GM12873 (cell line): ENCODE results near the gene RHEBL1.

Experiments used
- CTCF ChIP-seq: IDR thresholded peaks from 2 replicates; pipeline ENCODE4 v1.5.1; 2012; ENCODE audit warnings: low read depth, mild to moderate bottlenecking, moderate library complexity, low read length, control low read depth; ENCODE audit not compliant: insufficient read depth; ENCODE audit errors: missing control alignments

RHEBL1 gene

GRCh38 chr12:49026101-49026500, 43.7 kb downstream of the RHEBL1 start:
- no peak for TF ChIP-seq CTCF

- TF ChIP-seq CTCF, result no peak
Measured at GRCh38 chr12:49025463-49025862, 44.3 kb downstream of the RHEBL1 start.

DNA sequence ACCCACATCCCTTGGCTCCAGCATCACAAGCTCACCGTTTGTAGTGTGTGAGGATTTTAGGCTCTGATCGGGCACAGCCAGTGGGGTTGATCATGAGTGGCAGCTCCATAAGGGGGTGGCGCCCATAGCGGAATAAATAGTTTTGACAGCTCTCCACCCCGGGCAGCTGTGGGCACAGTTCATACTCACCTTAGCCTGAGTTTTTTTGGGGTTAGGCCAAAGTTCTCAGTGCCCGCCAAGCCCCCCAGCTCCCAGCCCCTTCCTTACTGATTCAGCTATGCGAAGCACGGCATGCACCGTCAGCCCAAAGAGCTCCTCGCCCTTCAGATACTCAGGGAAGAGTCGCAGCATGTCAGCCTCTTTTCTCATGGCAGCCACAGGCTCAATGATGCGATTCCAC, 45.2 kb downstream of the RHEBL1 start:
- TF ChIP-seq CTCF, result no peak

- TF ChIP-seq CTCF, result no peak
Measured at GRCh38 chr12:49023812-49024211, 46.0 kb downstream of the RHEBL1 start.

DNA sequence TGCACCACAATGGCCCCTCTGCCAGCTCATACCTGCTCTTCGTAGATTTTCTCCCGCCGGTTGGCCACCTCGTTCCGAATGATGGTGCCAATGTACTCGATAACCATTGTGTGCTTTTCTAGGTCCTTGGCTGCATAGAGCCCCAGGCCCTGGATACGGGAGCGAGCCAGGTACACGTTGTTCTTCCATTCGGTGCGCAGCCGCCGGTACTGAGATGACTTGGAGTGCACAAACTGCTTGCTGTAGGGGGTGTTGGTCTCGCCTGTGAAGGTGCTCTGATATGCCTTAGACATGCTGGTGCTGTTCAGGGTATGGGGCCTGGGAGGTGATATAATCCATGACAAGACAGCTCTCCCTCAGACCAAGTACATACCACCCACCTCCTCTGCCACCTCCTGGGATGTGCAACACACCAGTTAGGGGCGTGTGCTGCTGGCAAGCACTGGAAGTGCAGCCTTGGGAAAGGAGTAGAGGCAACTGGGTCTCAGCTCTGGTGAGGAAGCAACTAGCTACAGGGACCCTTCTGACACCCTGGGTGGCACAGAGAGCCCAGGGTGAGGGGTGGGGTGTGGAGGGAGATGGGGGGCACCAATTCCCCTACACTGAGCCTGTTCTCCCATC, 47.1 kb downstream of the RHEBL1 start:
- no peak for TF ChIP-seq CTCF

- TF ChIP-seq CTCF, result no peak
Measured at GRCh38 chr12:49021292-49021915, 48.4 kb downstream of the RHEBL1 start.

DNA sequence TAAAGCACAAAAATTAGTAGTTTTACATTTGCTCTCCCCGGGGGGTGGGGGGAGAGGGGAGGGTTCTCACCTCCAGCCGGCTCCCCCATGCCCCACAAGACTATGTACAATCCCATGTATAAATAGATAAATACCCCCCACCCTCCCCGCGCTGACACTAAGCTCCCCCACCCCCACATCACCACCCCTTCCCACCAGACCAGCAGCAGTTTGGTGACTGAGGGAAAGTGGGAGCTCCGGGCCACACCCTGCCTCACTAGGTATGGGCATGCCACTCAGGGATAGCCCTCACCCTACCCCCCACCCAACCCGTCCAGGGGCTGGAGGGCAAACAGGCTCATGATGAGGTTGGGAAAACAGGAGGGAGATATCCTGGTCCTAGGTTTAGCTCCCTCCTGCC, 49.3 kb downstream of the RHEBL1 start:
- no peak for TF ChIP-seq CTCF
